H1 (cell line): Measurements from ENCODE around the gene DOHH. TPM values are rescaled to one million over a fixed set of nuclear protein-coding genes. Genes with fewer than 3 reads are reported as not detected.

Experiments used
- ASH2L ChIP-seq: fragments of 200-600, 300-600 bp; sonication (generic); IDR thresholded peaks from one replicate; pipeline ENCODE4 v1.7.1; 2017; ENCODE audit warnings: low read length
- BRCA1 ChIP-seq: IDR thresholded peaks from 2 replicates; pipeline ENCODE4 v1.6.1; 2012; ENCODE audit warnings: low read depth, low read length, improper control_type of control experiment
- CBX5 ChIP-seq: fragments of 300-800, 300-1000 bp; sonication (generic); IDR thresholded peaks from 2 replicates; pipeline ENCODE4 v1.7.1; 2016; ENCODE audit warnings: antibody characterized with exemption, low read length, low read depth
- CEBPB ChIP-seq: IDR thresholded peaks from 2 replicates; pipeline ENCODE4 v1.6.1; 2012; ENCODE audit warnings: low read depth, low read length
- KDM1A ChIP-seq: fragments of 200-600, 300-600 bp; sonication (generic); IDR thresholded peaks from 2 replicates; pipeline ENCODE4 v1.7.1; 2016; ENCODE audit warnings: mild to moderate bottlenecking, low read length, borderline replicate concordance
- RBBP5 ChIP-seq: IDR thresholded peaks from 2 replicates; pipeline ENCODE4 v1.7.1; 2012; ENCODE audit warnings: low read depth, mild to moderate bottlenecking, inconsistent platforms, low read length, moderate library complexity, borderline replicate concordance
- SRF ChIP-seq: IDR thresholded peaks from 2 replicates; pipeline ENCODE4 v1.6.1; 2011; ENCODE audit warnings: mild to moderate bottlenecking, low read depth, low read length, moderate library complexity
- TAF1 ChIP-seq: IDR thresholded peaks from 2 replicates; pipeline ENCODE4 v1.6.1; 2011; ENCODE audit warnings: mild to moderate bottlenecking, low read depth, low read length
- TCF12 ChIP-seq: IDR thresholded peaks from 2 replicates; pipeline ENCODE4 v1.6.1; 2011; ENCODE audit warnings: low read depth, mild to moderate bottlenecking, low read length
- polyA plus RNA-seq, 7 experiments: library from polyadenylated mRNA; depleted of rRNA in 3 of 7; stranded (reverse) in 5 of 7; unstranded in 2 of 7; fragments of >200 nt in 5 of 7; fragments of 200-250 nt in 2 of 7; gene quantifications; 1 replicate in 5 of 7; 2 replicates in 1 of 7; 4 replicates in 1 of 7; pipeline versions ENCODE4 v1.2.1 to v1.2.3, GENCODE V29; 2011 to 2013; ENCODE audit warnings: missing spikeins in 2 of 7, mixed read lengths in 2 of 7
- total RNA-seq: library from RNA; stranded (reverse); fragmentation: NEBNext Ultra II Directional; extraction: Animal tissue kit (Norgen Biotek cat#: 25700); gene quantifications from 2 replicates; pipeline ENCODE4 v1.2.1, GENCODE V29; 2021

DOHH gene
- total and polyA plus RNA-seq, 2 of the 8 experiments (the other 6 are each of a cell fraction or from before 2014, with no cell fraction given): 7.3 to 17.7 TPM

GRCh38 chr19:3476830-3477229, 23.6 kb downstream of the DOHH start (continued):
- TF ChIP-seq RBBP5: no peak
- TF ChIP-seq ASH2L: no peak
- no peak for TF ChIP-seq SRF
- TF ChIP-seq CBX5: no peak
- no peak for TF ChIP-seq CEBPB
- TF ChIP-seq BRCA1: no peak
- TF ChIP-seq TAF1: no peak
- no peak for TF ChIP-seq KDM1A
- TF ChIP-seq TCF12: no peak
- TF ChIP-seq, all 59 proteins: peak for 0
